Measurements from ENCODE around the gene SH3TC1.

DNA sequence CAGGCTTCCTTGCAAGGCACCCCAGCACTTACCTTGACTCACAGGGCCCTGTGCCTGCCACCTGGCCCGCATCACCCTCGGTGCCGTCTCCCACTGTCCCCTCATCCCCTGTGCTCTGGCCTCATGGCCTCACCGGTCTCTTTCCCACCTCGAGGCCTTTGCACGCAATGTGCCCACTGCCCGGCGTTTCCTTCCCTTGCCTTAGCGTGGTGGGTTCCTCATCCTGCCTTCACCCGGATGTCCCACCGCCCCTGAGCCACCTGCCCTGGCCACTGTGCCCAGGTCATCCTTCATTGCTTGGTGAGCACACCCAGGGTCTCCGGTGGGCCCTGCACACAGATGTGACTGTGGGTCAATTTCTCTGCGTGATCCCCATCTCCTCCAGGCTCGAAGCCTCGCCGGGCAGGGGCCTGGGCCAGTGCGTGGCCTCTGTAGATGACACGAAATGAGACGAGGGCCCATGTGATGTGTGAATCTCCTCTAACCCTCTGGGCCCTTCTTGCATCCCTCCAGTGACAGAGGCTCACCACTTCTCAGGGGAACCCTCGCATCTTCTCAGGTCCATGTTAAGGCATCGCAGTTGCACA is 75.1 kb downstream of the SH3TC1 start:
- TF ChIP-seq EP300 (IDR thresholded peaks at IDR 0.05; ENCODE audit: low read depth) (no peak), POLR2A (IDR thresholded peaks at IDR 0.05) (no peak)

Data from transverse colon (tissue), 1 donor.